ENCODE results near the gene ATP1A3. TPM values are rescaled to one million over a fixed set of nuclear protein-coding genes. Genes with fewer than 3 reads are reported as not detected.

Gene ATP1A3
- total and polyA plus RNA-seq, 9 donors: 0.18 to 1.2 (median 0.56) TPM

Other genes starting within 250 kb of the ATP1A3 start
- gene CEACAM6, start 238.7 kb downstream of the ATP1A3 start, total RNA-seq: 0.04 TPM
- gene CEACAM6, start 238.7 kb downstream of the ATP1A3 start, polyA plus RNA-seq (ENCODE audit: insufficient read depth in 1 of 8, insufficient read length in 8 of 8, low replicate concordance in 1 of 8): under 1 TPM; 0.20 to 0.70 (median 0.39) TPM
- gene CEACAM3, start 197.6 kb downstream of the ATP1A3 start, total RNA-seq: 0.09 TPM
- under 1 TPM in 4 of 8 donors, not detected in 4; 0.12 to 0.34 (median 0.24) TPM for gene CEACAM3, start 197.6 kb downstream of the ATP1A3 start, polyA plus RNA-seq (ENCODE audit: insufficient read depth in 1 of 8, insufficient read length in 8 of 8, low replicate concordance in 1 of 8)
- not detected for gene LYPD4, start 149.5 kb downstream of the ATP1A3 start, total RNA-seq
- gene LYPD4, start 149.5 kb downstream of the ATP1A3 start, polyA plus RNA-seq (ENCODE audit: insufficient read depth in 1 of 8, insufficient read length in 8 of 8, low replicate concordance in 1 of 8): not detected
- gene DMRTC2, start 149.2 kb downstream of the ATP1A3 start, total RNA-seq: not detected
- not detected for gene DMRTC2, start 149.2 kb downstream of the ATP1A3 start, polyA plus RNA-seq (ENCODE audit: insufficient read depth in 1 of 8, insufficient read length in 8 of 8, low replicate concordance in 1 of 8)
- 4,411 TPM for gene RPS19, start 134.0 kb downstream of the ATP1A3 start, total RNA-seq
- 1,000 to 10,000 TPM; 2,442 to 2,898 (median 2,547) TPM for gene RPS19, start 134.0 kb downstream of the ATP1A3 start, polyA plus RNA-seq (ENCODE audit: insufficient read depth in 1 of 8, insufficient read length in 8 of 8, low replicate concordance in 1 of 8)
- 0.49 TPM for gene CD79A, start 117.0 kb downstream of the ATP1A3 start, total RNA-seq
- gene CD79A, start 117.0 kb downstream of the ATP1A3 start, polyA plus RNA-seq (ENCODE audit: insufficient read depth in 1 of 8, insufficient read length in 8 of 8, low replicate concordance in 1 of 8): 1 to 10 TPM in 4 of 8 donors, under 1 TPM in 4; 0.75 to 1.8 (median 0.99) TPM
- gene ARHGEF1, start 111.0 kb downstream of the ATP1A3 start, total RNA-seq: 17.2 TPM
- gene ARHGEF1, start 111.0 kb downstream of the ATP1A3 start, polyA plus RNA-seq (ENCODE audit: insufficient read depth in 1 of 8, insufficient read length in 8 of 8, low replicate concordance in 1 of 8): 10 to 100 TPM; 35.0 to 54.5 (median 48.0) TPM
- 0.04 TPM for gene ERFL, start 65.8 kb downstream of the ATP1A3 start, total RNA-seq
- gene ERFL, start 65.8 kb downstream of the ATP1A3 start, polyA plus RNA-seq (ENCODE audit: insufficient read depth in 1 of 8, insufficient read length in 8 of 8, low replicate concordance in 1 of 8): under 1 TPM; 0.07 to 0.31 (median 0.12) TPM
- gene RABAC1, start 34.9 kb downstream of the ATP1A3 start, total RNA-seq: 110 TPM
- 100 to 1,000 TPM in 2 of 8 donors, 10 to 100 TPM in 6; 59.0 to 105 (median 82.7) TPM for gene RABAC1, start 34.9 kb downstream of the ATP1A3 start, polyA plus RNA-seq (ENCODE audit: insufficient read depth in 1 of 8, insufficient read length in 8 of 8, low replicate concordance in 1 of 8)
- gene GRIK5, start 76.0 kb upstream of the ATP1A3 start, total RNA-seq: 1.3 TPM
- 1 to 10 TPM; 1.5 to 5.8 (median 3.4) TPM for gene GRIK5, start 76.0 kb upstream of the ATP1A3 start, polyA plus RNA-seq (ENCODE audit: insufficient read depth in 1 of 8, insufficient read length in 8 of 8, low replicate concordance in 1 of 8)
- 6.4 TPM for gene ZNF574, start 81.9 kb upstream of the ATP1A3 start, total RNA-seq
- gene ZNF574, start 81.9 kb upstream of the ATP1A3 start, polyA plus RNA-seq (ENCODE audit: insufficient read depth in 1 of 8, insufficient read length in 8 of 8, low replicate concordance in 1 of 8): 10 to 100 TPM in 7 of 8 donors, 1 to 10 TPM in 1; 9.3 to 13.4 (median 12.1) TPM
- gene POU2F2, start 138.2 kb upstream of the ATP1A3 start, total RNA-seq: 0.35 TPM
- gene POU2F2, start 138.2 kb upstream of the ATP1A3 start, polyA plus RNA-seq (ENCODE audit: insufficient read depth in 1 of 8, insufficient read length in 8 of 8, low replicate concordance in 1 of 8): 1 to 10 TPM; 1.0 to 1.7 (median 1.2) TPM
- 11.7 TPM for gene DEDD2, start 223.4 kb upstream of the ATP1A3 start, total RNA-seq
- 10 to 100 TPM; 12.2 to 16.3 (median 13.9) TPM for gene DEDD2, start 223.4 kb upstream of the ATP1A3 start, polyA plus RNA-seq (ENCODE audit: insufficient read depth in 1 of 8, insufficient read length in 8 of 8, low replicate concordance in 1 of 8)
- 5.6 TPM for gene ZNF526, start 226.1 kb upstream of the ATP1A3 start, total RNA-seq
- gene ZNF526, start 226.1 kb upstream of the ATP1A3 start, polyA plus RNA-seq (ENCODE audit: insufficient read depth in 1 of 8, insufficient read length in 8 of 8, low replicate concordance in 1 of 8): 1 to 10 TPM; 5.4 to 8.7 (median 6.6) TPM
- gene GSK3A, start 248.4 kb upstream of the ATP1A3 start, total RNA-seq: 11.6 TPM
- gene GSK3A, start 248.4 kb upstream of the ATP1A3 start, polyA plus RNA-seq (ENCODE audit: insufficient read depth in 1 of 8, insufficient read length in 8 of 8, low replicate concordance in 1 of 8): 10 to 100 TPM; 40.1 to 51.6 (median 45.3) TPM